Testis (tissue), 2 donors: ENCODE measurements around the gene ZSCAN32.

ENCODE experiments used
- CTCF ChIP-seq, 3 experiments: fragments of 450-650 bp in 2 of 3; fragments of 200-600 bp in 1 of 3; sonication (generic) in 1 of 3; IDR thresholded peaks; one replicate each; pipeline ENCODE4 v1.5.1; 2016 to 2019; ENCODE audit warnings: antibody characterized with exemption in 3 of 3, mild to moderate bottlenecking in 2 of 3, moderate library complexity in 1 of 3
- POLR2A ChIP-seq: fragments of 450-650 bp; IDR thresholded peaks from one replicate; pipeline ENCODE4 v1.6.1; 2017; ENCODE audit warnings: antibody characterized with exemption, mild to moderate bottlenecking, moderate library complexity

GRCh38 chr16:3389663-3390338, 11.0 kb downstream of the ZSCAN32 start:
- TF ChIP-seq CTCF (IDR thresholded peaks at IDR 0.05) (no peak), POLR2A (no peak)
